ENCODE data around the gene DNER. TPM values are rescaled to one million over a fixed set of nuclear protein-coding genes. Genes with fewer than 3 reads are reported as not detected.

DNER gene
- polyA plus RNA-seq, 3 donors, result 0.12 to 0.20 (median 0.16) TPM

- WGBS (ENCODE audit: insufficient coverage), result 97% methylated on average over 4 of the region's 7 CpGs
These were observed 296.4 kb downstream of the DNER start for GRCh38 chr2:229417916-229418315.

GRCh38 chr2:229417176-229417575, 297.2 kb downstream of the DNER start:
- H3K36me3 Mint-ChIP-seq, result peaks cover 4 to 6% of the 10 kb centered on the region in 2 donors
- intact Hi-C loops (cut with micrococcal nuclease), result loop anchor here (2.0 to 5.0 kb wide), 2 partner anchors 86 to 105 kb away; no protein-coding TSS in a partner anchor
- H3K27me3 ChIP-seq (ENCODE audit: control insufficient read depth in 2 of 2, insufficient read depth in 2 of 2, low read length in 2 of 2), result no peaks in the 10 kb centered on the region
- peaks cover 0 to 4% (median 2%) of the 10 kb centered on the region in 7 donors for H3K9me3 Mint-ChIP-seq
- no peaks in the 10 kb centered on the region for H3K9me3 ChIP-seq (replicated peaks in 1 of 2; ENCODE audit: control insufficient read depth in 1 of 2, insufficient read depth in 1 of 2, low read length in 2 of 2)
- WGBS (ENCODE audit: insufficient coverage), result 88% methylated on average over 7 of the region's 8 CpGs
- peak overlapping the region; percentile 88 to 99 for H3K27ac ChIP-seq (ENCODE audit: low read depth in 1 of 2, low read length in 2 of 2)
- H3K36me3 ChIP-seq (replicated peaks in 1 of 2; ENCODE audit: control insufficient read depth in 1 of 2, insufficient read depth in 2 of 2, low read length in 2 of 2), result no peaks in the 10 kb centered on the region
- H3K4me3 Mint-ChIP-seq, result no peak overlapping the region
- H3K4me3 ChIP-seq (replicated peaks in 1 of 3; ENCODE audit: low read depth in 2 of 3, low read length in 3 of 3), result peak overlapping the region in 1 of 3 experiments; percentile 50
- peak overlapping the region; percentile 55 for H3K4me2 ChIP-seq (replicated peaks; ENCODE audit: extremely low read depth, low read length, poor library complexity, severe bottlenecking)
- no peak overlapping the region for H2AFZ ChIP-seq (ENCODE audit: insufficient read depth, low read depth, low read length, poor library complexity, severe bottlenecking)
- peaks cover 0 to 3% (median 2%) of the 10 kb centered on the region in 3 donors for H3K27me3 Mint-ChIP-seq (ENCODE audit: low read depth in 3 of 3)
- peaks cover 55% of the 10 kb centered on the region for H3K4me1 Mint-ChIP-seq
- H3K9ac ChIP-seq (ENCODE audit: insufficient read depth, low read length, poor library complexity, severe bottlenecking), result peak overlapping the region; percentile 76
- H3K27ac Mint-ChIP-seq, result peak overlapping the region; percentile 99 to 100 (median 99)
- H3K4me1 ChIP-seq (ENCODE audit: control insufficient read depth in 1 of 2, insufficient read depth in 2 of 2, low read length in 2 of 2), result peaks cover 49 to 60% of the 10 kb centered on the region in 2 donors
- H4K20me1 ChIP-seq (ENCODE audit: insufficient read depth, low read length), result no peaks in the 10 kb centered on the region
- TF ChIP-seq CTCF (IDR thresholded peaks at IDR 0.05), result no peak
- no peaks in the 10 kb centered on the region for H3K79me2 ChIP-seq (ENCODE audit: insufficient read depth, low read length)
- no peak for DNase-seq

More at GRCh38 chr2:229417916-229418315, 296.4 kb downstream of the DNER start:
- peaks cover 4 to 6% of the 10 kb centered on the region in 2 donors for H3K36me3 Mint-ChIP-seq
- H3K4me3 Mint-ChIP-seq, result no peak overlapping the region
- H3K9me3 Mint-ChIP-seq, result peaks cover 0 to 9% (median 3%) of the 10 kb centered on the region in 7 donors
- no peaks in the 10 kb centered on the region for H3K27me3 ChIP-seq (ENCODE audit: control insufficient read depth in 2 of 2, insufficient read depth in 2 of 2, low read length in 2 of 2)
- no peaks in the 10 kb centered on the region for H3K79me2 ChIP-seq (ENCODE audit: insufficient read depth, low read length)
- H2AFZ ChIP-seq (ENCODE audit: insufficient read depth, low read depth, low read length, poor library complexity, severe bottlenecking), result peak overlapping the region; percentile 16
- no peaks in the 10 kb centered on the region for H3K9me3 ChIP-seq (replicated peaks in 1 of 2; ENCODE audit: control insufficient read depth in 1 of 2, insufficient read depth in 1 of 2, low read length in 2 of 2)
- peaks cover 0 to 2% (median 1%) of the 10 kb centered on the region in 3 donors for H3K27me3 Mint-ChIP-seq (ENCODE audit: low read depth in 3 of 3)
- no peaks in the 10 kb centered on the region for H4K20me1 ChIP-seq (ENCODE audit: insufficient read depth, low read length)
- intact Hi-C loops (cut with micrococcal nuclease), result loop anchor here (2.0 to 5.0 kb wide), 2 partner anchors 87 to 106 kb away; no protein-coding TSS in a partner anchor
- H3K4me1 Mint-ChIP-seq, result peaks cover 52% of the 10 kb centered on the region
- H3K36me3 ChIP-seq (replicated peaks in 1 of 2; ENCODE audit: control insufficient read depth in 1 of 2, insufficient read depth in 2 of 2, low read length in 2 of 2), result no peaks in the 10 kb centered on the region
- H3K27ac Mint-ChIP-seq, result peak overlapping the region; percentile 99 to 100 (median 99)
- no peak for DNase-seq
- TF ChIP-seq CTCF (IDR thresholded peaks at IDR 0.05), result no peak
- H3K4me3 ChIP-seq (replicated peaks in 1 of 3; ENCODE audit: low read depth in 2 of 3, low read length in 3 of 3), result no peak overlapping the region
- H3K4me1 ChIP-seq (ENCODE audit: control insufficient read depth in 1 of 2, insufficient read depth in 2 of 2, low read length in 2 of 2), result peaks cover 49 to 53% of the 10 kb centered on the region in 2 donors
- H3K4me2 ChIP-seq (replicated peaks; ENCODE audit: extremely low read depth, low read length, poor library complexity, severe bottlenecking), result no peak overlapping the region
- peak overlapping the region; percentile 88 to 99 for H3K27ac ChIP-seq (ENCODE audit: low read depth in 1 of 2, low read length in 2 of 2)
- H3K9ac ChIP-seq (ENCODE audit: insufficient read depth, low read length, poor library complexity, severe bottlenecking), result no peak overlapping the region
